ENCODE data around the gene DACT1.

The DACT1 gene

DNA sequence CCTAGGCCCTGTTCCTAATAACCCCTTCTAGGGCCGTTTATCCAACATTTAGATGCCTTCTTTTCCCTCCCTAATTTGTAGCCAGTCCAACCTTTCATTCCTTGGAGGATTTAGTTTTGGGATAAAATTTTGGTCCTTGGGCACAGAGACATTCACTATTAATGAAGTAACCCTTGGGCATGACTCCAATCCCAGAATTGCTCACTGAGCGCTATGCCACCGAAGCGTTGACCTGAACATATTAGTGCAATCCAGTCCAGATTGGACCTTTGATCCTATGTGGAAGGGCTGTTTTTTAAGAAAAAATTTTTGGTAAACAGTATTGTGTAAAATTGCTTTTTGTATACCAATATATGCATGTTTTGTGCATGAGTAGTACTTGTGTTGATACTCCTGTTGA is 10.0 kb downstream of the DACT1 start:
- TF ChIP-seq POLR2AphosphoS5 (IDR thresholded peaks at IDR 0.05; ENCODE audit: low read depth, low read length), result no peak
- no peak for TF ChIP-seq SIN3A (IDR thresholded peaks at IDR 0.05; ENCODE audit: borderline replicate concordance, insufficient read depth, low read length)
- no peak for TF ChIP-seq FOXP2 (optimal IDR thresholded peaks at IDR 0.05; ENCODE audit: borderline replicate concordance, extremely low read depth, extremely low read length, insufficient read depth)
- no peak for TF ChIP-seq TAF1 (IDR thresholded peaks at IDR 0.05; ENCODE audit: borderline replicate concordance, insufficient read depth, low read length)
- no peak for TF ChIP-seq REST (IDR thresholded peaks at IDR 0.05; ENCODE audit: insufficient read depth in 1 of 2, low read depth in 2 of 2, low read length in 2 of 2)

- TF ChIP-seq FOXP2 (optimal IDR thresholded peaks at IDR 0.05; ENCODE audit: borderline replicate concordance, extremely low read depth, extremely low read length, insufficient read depth), result no peak
These were observed 13.1 kb downstream of the DACT1 start for GRCh38 chr14:58650857-58651256.

DNA sequence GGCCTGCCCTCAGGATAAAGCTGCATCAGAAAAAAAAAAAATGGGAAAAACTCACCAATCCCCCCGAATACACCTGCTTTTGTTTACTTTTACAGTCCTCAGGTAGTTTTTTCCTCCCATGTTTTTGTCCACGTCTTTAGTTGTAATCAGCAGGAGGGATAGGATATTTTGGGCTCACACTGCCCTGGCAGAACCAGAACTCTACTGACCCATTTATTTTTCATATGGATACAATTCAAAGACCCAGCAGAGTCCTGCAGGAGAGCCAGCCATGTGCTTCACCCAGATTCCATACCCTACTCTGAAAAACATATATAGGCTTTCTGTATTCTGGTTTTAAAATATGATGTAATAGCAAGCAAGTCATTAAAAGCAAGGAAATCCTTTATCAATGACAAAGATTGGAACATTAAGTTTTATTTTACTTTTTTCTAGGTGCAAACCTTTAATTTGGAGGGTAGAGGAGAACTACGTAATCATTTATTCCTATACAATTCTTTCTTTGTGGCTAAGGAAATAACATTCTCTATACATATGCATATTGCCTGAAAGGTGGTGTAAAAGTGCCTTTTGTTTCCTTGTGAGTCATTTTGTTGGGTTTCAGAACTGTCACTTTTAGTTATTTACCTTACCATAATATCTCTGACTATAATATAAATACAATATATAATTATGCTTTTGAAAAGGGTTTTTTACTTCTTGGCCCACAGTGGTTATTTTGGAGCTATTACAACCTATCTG is 19.1 kb downstream of the DACT1 start:
- TF ChIP-seq REST (IDR thresholded peaks at IDR 0.05; ENCODE audit: insufficient read depth in 1 of 2, low read depth in 2 of 2, low read length in 2 of 2), result no peak
- no peak for TF ChIP-seq TAF1 (IDR thresholded peaks at IDR 0.05; ENCODE audit: borderline replicate concordance, insufficient read depth, low read length)
- no peak for TF ChIP-seq FOXP2 (optimal IDR thresholded peaks at IDR 0.05; ENCODE audit: borderline replicate concordance, extremely low read depth, extremely low read length, insufficient read depth)

- TF ChIP-seq TAF1 (IDR thresholded peaks at IDR 0.05; ENCODE audit: borderline replicate concordance, insufficient read depth, low read length) (no peak), POLR2AphosphoS5 (IDR thresholded peaks at IDR 0.05; ENCODE audit: low read depth, low read length) (no peak), REST (IDR thresholded peaks at IDR 0.05; ENCODE audit: insufficient read depth in 1 of 2, low read depth in 2 of 2, low read length in 2 of 2) (no peak), SIN3A (IDR thresholded peaks at IDR 0.05; ENCODE audit: borderline replicate concordance, insufficient read depth, low read length) (no peak), FOXP2 (optimal IDR thresholded peaks at IDR 0.05; ENCODE audit: borderline replicate concordance, extremely low read depth, extremely low read length, insufficient read depth) (no peak)
These were observed 21.3 kb downstream of the DACT1 start for GRCh38 chr14:58659061-58659460.

DNA sequence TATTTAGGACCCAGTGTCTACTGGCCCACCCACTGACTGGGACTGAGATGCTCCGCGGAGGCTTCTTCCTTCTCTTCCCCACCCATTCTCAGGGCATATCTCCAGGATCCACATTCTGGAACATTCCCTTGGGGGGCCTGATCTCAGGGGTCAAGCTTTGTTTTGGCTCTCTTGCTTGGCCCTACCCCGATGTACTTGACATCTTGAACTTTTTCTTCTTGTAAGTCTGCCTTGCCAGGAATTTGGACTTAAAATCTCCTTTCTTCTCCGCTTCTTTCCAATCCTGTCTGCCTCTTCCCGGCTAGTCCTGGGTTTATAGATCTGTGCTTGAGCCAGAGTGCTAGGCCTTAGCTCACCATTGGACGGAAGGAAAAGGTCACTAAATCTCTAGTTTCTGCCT is 22.1 kb downstream of the DACT1 start:
- TF ChIP-seq FOXP2 (optimal IDR thresholded peaks at IDR 0.05; ENCODE audit: borderline replicate concordance, extremely low read depth, extremely low read length, insufficient read depth), result no peak

DNA sequence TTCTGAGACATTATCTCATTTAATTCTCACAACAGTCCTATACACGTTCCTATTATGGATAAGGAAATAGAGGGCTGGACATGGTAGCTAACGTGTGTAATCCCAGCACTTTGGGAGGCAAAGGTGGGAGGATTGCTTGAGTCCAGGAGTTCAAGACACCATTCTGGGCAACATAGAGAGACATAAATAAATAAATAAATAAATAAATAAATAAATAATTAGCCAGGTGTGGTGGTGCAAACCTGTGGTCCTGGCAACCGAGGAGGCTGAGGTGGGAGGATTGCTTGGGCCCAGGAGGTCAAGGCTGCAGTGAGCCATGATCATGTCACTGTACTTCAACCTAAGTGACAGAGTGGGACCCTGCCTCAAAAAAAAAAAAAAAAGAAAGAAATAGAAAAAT is 22.6 kb downstream of the DACT1 start:
- TF ChIP-seq SIN3A (IDR thresholded peaks at IDR 0.05; ENCODE audit: borderline replicate concordance, insufficient read depth, low read length) (no peak), FOXP2 (optimal IDR thresholded peaks at IDR 0.05; ENCODE audit: borderline replicate concordance, extremely low read depth, extremely low read length, insufficient read depth) (no peak), TAF1 (IDR thresholded peaks at IDR 0.05; ENCODE audit: borderline replicate concordance, insufficient read depth, low read length) (no peak), REST (IDR thresholded peaks at IDR 0.05; ENCODE audit: insufficient read depth in 1 of 2, low read depth in 2 of 2, low read length in 2 of 2) (no peak), POLR2AphosphoS5 (IDR thresholded peaks at IDR 0.05; ENCODE audit: low read depth, low read length) (no peak)
